Keratinocyte (primary cell): ENCODE measurements around the gene IQCF5. TPM values are rescaled to one million over a fixed set of nuclear protein-coding genes. Genes with fewer than 3 reads are reported as not detected.

ENCODE experiments used
- DNase-seq: peaks from one replicate; pipeline ENCODE4 v3.0.0-alpha.2; 2011; ENCODE audit warnings: low read depth, missing footprints, low spot score
- FAIRE-seq: peaks from 2 replicates; lab custom pipeline; 2011; peaks lifted over from hg19 to GRCh38; lab: Jason Lieb, UNC
- H2AFZ ChIP-seq: 2 replicates; pipeline ENCODE4 v1.6.0; 2012; ENCODE audit warnings: low read length, control low read depth, inconsistent platforms; ENCODE audit not compliant: control insufficient read depth
- H3K27ac ChIP-seq: 2 replicates; pipeline ENCODE4 v1.5.1; 2011; ENCODE audit warnings: low read length; ENCODE audit not compliant: control insufficient read depth, insufficient read depth
- H3K27me3 ChIP-seq: 3 replicates; pipeline ENCODE4 v1.6.0; 2011; ENCODE audit warnings: low read length; ENCODE audit not compliant: control insufficient read depth, insufficient read depth; ENCODE audit errors: extremely low read depth
- H3K36me3 ChIP-seq, 2 experiments: 2 replicates in 1 of 2; 3 replicates in 1 of 2; pipeline ENCODE4 v1.5.1; 2011; ENCODE audit warnings: low read length in 2 of 2, mild to moderate bottlenecking in 1 of 2; ENCODE audit not compliant: control insufficient read depth in 2 of 2, insufficient read depth in 2 of 2; ENCODE audit errors: extremely low read depth in 1 of 2
- H3K4me1 ChIP-seq: 3 replicates; pipeline ENCODE4 v1.5.1; 2011; ENCODE audit warnings: low read length; ENCODE audit not compliant: control insufficient read depth, insufficient read depth; ENCODE audit errors: extremely low read depth
- H3K4me2 ChIP-seq: 3 replicates; pipeline ENCODE4 v1.6.0; 2011; ENCODE audit warnings: low read depth, low read length; ENCODE audit not compliant: control insufficient read depth, insufficient read depth; ENCODE audit errors: extremely low read depth
- H3K4me3 ChIP-seq, 3 experiments: fragments of 200-600 bp in 1 of 3; sonication (generic) in 1 of 3; 2 replicates in 2 of 3; 3 replicates in 1 of 3; pipeline ENCODE4 v1.5.1; 2011 to 2016; ENCODE audit warnings: low read length in 3 of 3, mild to moderate bottlenecking in 3 of 3, control low read depth in 2 of 3, inconsistent platforms in 1 of 3, low read depth in 1 of 3, mixed read lengths in 1 of 3, mixed run types in 1 of 3, moderate library complexity in 1 of 3; ENCODE audit not compliant: control insufficient read depth in 2 of 3, insufficient read depth in 2 of 3; ENCODE audit errors: extremely low read depth in 1 of 3
- H3K79me2 ChIP-seq: 2 replicates; pipeline ENCODE4 v1.6.0; 2012; ENCODE audit warnings: low read length; ENCODE audit not compliant: control insufficient read depth, insufficient read depth
- H3K9ac ChIP-seq: 3 replicates; pipeline ENCODE4 v1.6.0; 2011; ENCODE audit warnings: low read length; ENCODE audit not compliant: control insufficient read depth, insufficient read depth; ENCODE audit errors: extremely low read depth
- H3K9me1 ChIP-seq: 3 replicates; pipeline ENCODE4 v1.6.0; 2011; ENCODE audit warnings: low read length; ENCODE audit not compliant: control insufficient read depth, insufficient read depth; ENCODE audit errors: extremely low read depth
- H3K9me3 ChIP-seq: 2 replicates; pipeline ENCODE4 v1.5.1; 2012; ENCODE audit warnings: low read depth, low read length; ENCODE audit not compliant: control insufficient read depth
- H4K20me1 ChIP-seq: 3 replicates; pipeline ENCODE4 v1.6.0; 2011; ENCODE audit warnings: low read length; ENCODE audit not compliant: control insufficient read depth, insufficient read depth; ENCODE audit errors: extremely low read depth
- EZH2 ChIP-seq: IDR thresholded peaks from one replicate; pipeline ENCODE4 v1.6.1; 2012; ENCODE audit warnings: inconsistent platforms, mild to moderate bottlenecking, low read length, moderate library complexity
- dilution Hi-C: fragments of 300-500 bp; cut with MboI; formaldehyde crosslinking; loops from one replicate; pipeline ENCODE4 v1.7.0; 2020; ENCODE audit warnings: low sequenced_read_pairs; ENCODE audit not compliant: extremely low pct_ligation_motif_present
- polyA plus RNA-seq, 5 experiments: library from polyadenylated mRNA; depleted of rRNA in 3 of 5; stranded (reverse) in 3 of 5; stranded (forward) in 1 of 5; unstranded in 1 of 5; fragments of >200 nt; gene quantifications; 1 replicate in 1 of 5; 2 replicates in 3 of 5; 3 replicates in 1 of 5; pipeline versions ENCODE4 v1.2.1 to v1.2.3, GENCODE V29; 2011 to 2012; ENCODE audit warnings: missing spikeins in 2 of 5, low read depth in 1 of 5, low replicate concordance in 1 of 5
- TF ChIP-seq, protein P1 (sequence below), 3 experiments: IDR thresholded peaks in 1 of 3; conservative IDR thresholded peaks in 1 of 3; optimal IDR thresholded peaks in 1 of 3; 2 replicates in 2 of 3; 3 replicates in 1 of 3; pipeline versions ENCODE3 to v1.5.1; 2011; ENCODE audit warnings: low read length in 3 of 3, mild to moderate bottlenecking in 3 of 3, moderate library complexity in 2 of 3, control low read depth in 1 of 3, inconsistent platforms in 1 of 3; ENCODE audit not compliant: insufficient read depth in 2 of 3; ENCODE audit errors: extremely low read depth in 1 of 3

Gene IQCF5
- polyA plus RNA-seq, 1 donor (not counting 4 experiments of a cell fraction or from before 2014, with no cell fraction given), result not detected

DNA sequence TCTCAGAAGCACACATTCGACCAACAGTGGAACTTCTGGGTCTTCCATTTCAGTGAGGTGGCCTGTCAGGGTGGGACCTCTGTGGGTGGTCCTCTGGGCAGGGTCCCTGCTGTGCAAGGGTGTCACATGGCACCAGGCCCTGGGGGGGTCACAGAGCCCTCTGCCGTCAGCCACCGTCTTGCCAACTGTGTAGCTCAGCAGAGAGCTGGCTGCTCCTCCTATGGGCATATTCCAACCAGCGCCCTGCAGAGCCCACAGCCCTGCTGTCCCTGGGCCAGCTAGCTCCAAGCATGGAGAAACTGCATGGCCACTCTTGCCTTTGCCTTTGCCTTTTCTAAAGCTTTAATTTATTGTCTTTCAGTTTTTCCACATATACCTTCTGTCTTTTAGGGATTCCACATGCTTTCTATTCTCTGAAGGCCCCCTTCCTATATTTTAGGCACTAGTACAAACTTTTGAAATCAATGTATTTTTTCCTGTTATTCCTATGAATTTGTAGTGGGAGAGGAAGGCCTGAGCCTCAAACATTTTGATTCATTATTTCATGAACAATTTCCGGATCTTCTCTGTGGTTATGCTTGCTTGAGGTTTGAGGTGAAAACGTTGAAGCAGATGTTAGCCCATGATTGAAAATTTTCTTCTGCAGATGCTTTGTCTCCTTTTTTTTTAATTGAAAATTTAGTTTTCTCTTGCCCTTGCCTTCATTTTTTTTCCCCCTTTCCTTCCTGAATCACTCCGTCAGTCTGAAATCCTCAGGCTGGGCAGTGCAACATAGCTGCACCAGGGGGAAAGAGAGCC is 16.0 kb upstream of the IQCF5 start:
- no peak overlapping the region for H3K4me3 ChIP-seq
- no peaks in the 10 kb centered on the region for H3K9me3 ChIP-seq
- H3K27ac ChIP-seq, result no peak overlapping the region
- dilution Hi-C loops, result no loop called here
- no peak overlapping the region for H2AFZ ChIP-seq
- no peaks in the 10 kb centered on the region for H4K20me1 ChIP-seq
- no peak for FAIRE-seq
- H3K9ac ChIP-seq, result no peak overlapping the region
- TF ChIP-seq EZH2, result no peak
- TF ChIP-seq, protein P1, sequence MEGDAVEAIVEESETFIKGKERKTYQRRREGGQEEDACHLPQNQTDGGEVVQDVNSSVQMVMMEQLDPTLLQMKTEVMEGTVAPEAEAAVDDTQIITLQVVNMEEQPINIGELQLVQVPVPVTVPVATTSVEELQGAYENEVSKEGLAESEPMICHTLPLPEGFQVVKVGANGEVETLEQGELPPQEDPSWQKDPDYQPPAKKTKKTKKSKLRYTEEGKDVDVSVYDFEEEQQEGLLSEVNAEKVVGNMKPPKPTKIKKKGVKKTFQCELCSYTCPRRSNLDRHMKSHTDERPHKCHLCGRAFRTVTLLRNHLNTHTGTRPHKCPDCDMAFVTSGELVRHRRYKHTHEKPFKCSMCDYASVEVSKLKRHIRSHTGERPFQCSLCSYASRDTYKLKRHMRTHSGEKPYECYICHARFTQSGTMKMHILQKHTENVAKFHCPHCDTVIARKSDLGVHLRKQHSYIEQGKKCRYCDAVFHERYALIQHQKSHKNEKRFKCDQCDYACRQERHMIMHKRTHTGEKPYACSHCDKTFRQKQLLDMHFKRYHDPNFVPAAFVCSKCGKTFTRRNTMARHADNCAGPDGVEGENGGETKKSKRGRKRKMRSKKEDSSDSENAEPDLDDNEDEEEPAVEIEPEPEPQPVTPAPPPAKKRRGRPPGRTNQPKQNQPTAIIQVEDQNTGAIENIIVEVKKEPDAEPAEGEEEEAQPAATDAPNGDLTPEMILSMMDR (optimal IDR thresholded peaks at IDR 0.05 in 1 of 3, IDR thresholded peaks at IDR 0.05 in 1 of 3, conservative IDR thresholded peaks at IDR 0.05 in 1 of 3; ENCODE audit: extremely low read depth in 1 of 3, insufficient read depth in 2 of 3, low read length in 3 of 3), result no peak
- H3K4me2 ChIP-seq, result no peak overlapping the region
- DNase-seq, result no peak
- H3K4me1 ChIP-seq, result no peaks in the 10 kb centered on the region
- H3K36me3 ChIP-seq, result no peaks in the 10 kb centered on the region
- H3K79me2 ChIP-seq, result no peaks in the 10 kb centered on the region
- H3K27me3 ChIP-seq, result peaks cover 5% of the 10 kb centered on the region
- no peaks in the 10 kb centered on the region for H3K9me1 ChIP-seq

DNA sequence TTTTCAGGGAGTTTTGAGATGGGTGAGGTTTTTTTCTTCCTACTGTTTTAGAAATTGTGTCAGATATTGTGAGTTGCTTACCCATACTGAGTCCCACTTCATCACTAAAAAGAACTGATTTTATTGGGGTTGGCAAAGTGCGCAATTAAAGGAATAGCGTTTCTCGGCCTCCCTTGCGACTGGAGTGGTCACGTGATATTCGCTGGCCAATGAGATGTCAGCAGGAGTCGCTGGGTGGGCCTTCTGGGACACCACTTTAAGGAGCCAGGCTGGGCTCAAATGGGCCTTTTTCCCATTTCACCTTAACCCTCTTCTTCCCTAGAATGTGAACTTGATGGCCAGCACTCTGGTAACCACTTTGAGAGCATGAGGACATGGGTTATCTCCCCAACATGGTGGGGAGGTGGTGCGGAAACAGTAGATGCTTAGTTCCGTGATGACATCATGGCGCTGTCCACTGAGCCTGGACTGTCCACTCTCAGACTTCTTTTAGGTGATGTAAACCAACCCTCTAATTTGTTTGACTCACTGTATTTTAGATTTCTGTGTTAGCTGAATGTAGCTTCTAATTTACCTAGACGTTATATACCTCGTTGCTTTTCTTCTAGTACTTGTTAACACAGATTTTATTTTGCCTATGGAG is 13.2 kb upstream of the IQCF5 start:
- Histone ChIP-seq H3K79me2 (no peaks in the 10 kb centered on the region), H3K4me3 (no peak overlapping the region), H2AFZ (no peak overlapping the region), H3K9ac (no peak overlapping the region), H3K9me1 (no peaks in the 10 kb centered on the region), H3K27me3 (peaks cover 8% of the 10 kb centered on the region), H4K20me1 (no peaks in the 10 kb centered on the region), H3K9me3 (no peaks in the 10 kb centered on the region), H3K27ac (no peak overlapping the region), H3K4me2 (no peak overlapping the region), H3K4me1 (no peaks in the 10 kb centered on the region), H3K36me3 (no peaks in the 10 kb centered on the region)
- dilution Hi-C loops, result no loop called here
- TF ChIP-seq EZH2, result no peak
- TF ChIP-seq, protein P1 (optimal IDR thresholded peaks at IDR 0.05 in 1 of 3, IDR thresholded peaks at IDR 0.05 in 1 of 3, conservative IDR thresholded peaks at IDR 0.05 in 1 of 3; ENCODE audit: extremely low read depth in 1 of 3, insufficient read depth in 2 of 3, low read length in 3 of 3), result no peak
- DNase-seq, result no peak
- FAIRE-seq, result no peak
